COLO668 (cell line): Measurements from ENCODE around the gene GADD45A.
"Not testable (repeated sequence)": the region's sequence is repeated elsewhere in the genome, so short reads cannot be mapped to it uniquely, and the experiment has no call there.

ENCODE experiments used
- DNase-seq: peaks from one replicate; lab custom pipeline; 2025; ENCODE audit not compliant: unreplicated experiment; lab: John Stamatoyannopoulos, UW

The GADD45A gene, protein sequence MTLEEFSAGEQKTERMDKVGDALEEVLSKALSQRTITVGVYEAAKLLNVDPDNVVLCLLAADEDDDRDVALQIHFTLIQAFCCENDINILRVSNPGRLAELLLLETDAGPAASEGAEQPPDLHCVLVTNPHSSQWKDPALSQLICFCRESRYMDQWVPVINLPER

GRCh38 chr1:67685067-67685557, at the start of gene GADD45A:
Gene GADD45A, plus strand, starts transcription at chr1:67685201. Its CDS starts 294 bp downstream, at chr1:67685495.
- DNase-seq = peak; percentile 100

GRCh38 chr1:67636146-67636545, 48.9 kb upstream of the GADD45A start:
- no peak for DNase-seq

DNA sequence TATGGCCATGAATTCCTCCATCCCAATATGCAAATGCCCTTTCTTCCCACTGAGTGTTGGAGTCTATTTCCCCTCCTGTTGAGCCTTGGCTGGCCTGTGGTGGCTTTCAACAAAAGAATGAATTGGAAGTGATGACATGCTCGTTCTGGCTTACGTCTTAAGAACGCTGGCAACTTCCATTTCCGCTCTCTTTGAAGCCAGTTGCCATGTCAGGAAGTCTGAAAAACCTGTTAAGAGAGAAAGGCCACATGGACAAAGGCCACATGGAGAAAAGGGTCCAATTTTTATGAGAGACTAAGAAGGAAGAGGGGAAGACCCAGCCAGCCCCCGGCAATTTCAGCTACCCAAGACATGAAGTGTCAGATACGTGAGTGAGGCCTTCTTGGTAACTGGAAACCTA, 45.6 kb upstream of the GADD45A start:
- DNase-seq = no peak

DNA sequence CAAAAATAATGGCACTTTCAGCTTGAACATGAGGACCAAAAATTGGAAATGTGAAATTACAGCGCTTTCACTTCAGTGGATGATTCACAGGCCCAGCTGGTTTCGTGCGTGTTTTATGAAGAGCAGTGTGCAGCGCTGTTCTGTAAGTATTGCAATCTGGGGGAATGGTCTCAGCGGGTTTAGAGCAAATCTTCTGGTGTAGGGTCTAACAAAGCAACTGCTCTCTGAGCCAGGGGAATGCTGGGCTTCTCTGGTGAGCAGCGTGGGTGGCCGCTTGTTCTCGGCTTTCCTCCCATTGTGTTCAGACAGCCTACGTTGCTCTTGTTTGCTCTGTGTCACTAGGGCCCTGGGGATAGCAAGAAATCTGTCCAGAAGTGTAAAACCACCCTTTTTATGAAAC, 42.4 kb upstream of the GADD45A start:
- no peak for DNase-seq

DNA sequence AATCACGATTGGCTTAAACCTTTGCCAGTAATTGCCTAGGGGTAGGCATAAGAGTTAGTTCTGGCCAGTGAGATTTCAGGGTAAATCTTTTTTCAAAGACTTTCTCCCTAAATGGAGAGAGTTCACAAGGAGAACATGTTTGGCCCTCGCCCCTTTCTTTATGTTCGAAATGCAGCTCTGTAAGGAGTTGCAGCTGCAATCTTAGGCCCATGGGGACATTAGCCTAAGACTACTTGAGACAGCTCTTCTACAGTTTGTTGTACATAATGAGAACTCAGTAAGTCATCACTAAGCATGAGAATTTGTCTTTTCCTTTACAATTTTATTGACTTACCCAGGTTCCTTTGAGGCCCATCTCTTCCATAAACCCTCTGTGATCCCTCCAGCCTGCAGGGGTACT, 40.4 kb upstream of the GADD45A start:
- DNase-seq = no peak

DNA sequence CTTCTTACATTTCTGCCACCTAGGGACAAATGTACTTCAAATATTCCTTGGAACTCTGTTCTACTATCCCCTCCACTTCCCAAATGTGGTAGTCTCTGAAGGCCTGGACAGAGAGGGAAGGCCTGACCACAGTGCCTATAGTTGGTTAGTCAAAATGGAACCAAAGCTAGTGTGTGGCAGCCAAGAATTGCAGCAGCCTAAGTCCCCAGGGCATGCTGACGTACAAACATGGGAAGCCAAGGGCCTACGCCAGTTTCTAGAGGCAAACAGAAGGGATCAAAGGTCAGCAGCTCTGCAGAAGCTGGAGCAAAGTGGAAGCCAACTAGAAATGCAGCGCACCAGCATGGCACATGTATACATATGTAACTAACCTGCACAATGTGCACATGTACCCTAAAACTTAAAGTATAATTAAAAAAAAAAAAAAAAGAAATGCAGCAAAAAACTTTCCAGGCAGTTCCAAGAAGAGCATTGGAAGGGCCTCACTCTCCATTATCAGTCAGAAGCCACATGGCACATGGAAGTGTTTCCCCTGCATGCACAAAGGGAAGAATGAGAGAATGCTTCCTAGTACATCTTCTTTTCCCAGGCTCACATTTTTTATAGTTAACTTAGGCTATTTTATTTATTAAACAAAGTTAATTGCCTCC, 39.4 kb upstream of the GADD45A start:
- DNase-seq = peak; percentile 49

- DNase-seq = no peak
These were observed 38.6 kb upstream of the GADD45A start for GRCh38 chr1:67646145-67647035.

DNA sequence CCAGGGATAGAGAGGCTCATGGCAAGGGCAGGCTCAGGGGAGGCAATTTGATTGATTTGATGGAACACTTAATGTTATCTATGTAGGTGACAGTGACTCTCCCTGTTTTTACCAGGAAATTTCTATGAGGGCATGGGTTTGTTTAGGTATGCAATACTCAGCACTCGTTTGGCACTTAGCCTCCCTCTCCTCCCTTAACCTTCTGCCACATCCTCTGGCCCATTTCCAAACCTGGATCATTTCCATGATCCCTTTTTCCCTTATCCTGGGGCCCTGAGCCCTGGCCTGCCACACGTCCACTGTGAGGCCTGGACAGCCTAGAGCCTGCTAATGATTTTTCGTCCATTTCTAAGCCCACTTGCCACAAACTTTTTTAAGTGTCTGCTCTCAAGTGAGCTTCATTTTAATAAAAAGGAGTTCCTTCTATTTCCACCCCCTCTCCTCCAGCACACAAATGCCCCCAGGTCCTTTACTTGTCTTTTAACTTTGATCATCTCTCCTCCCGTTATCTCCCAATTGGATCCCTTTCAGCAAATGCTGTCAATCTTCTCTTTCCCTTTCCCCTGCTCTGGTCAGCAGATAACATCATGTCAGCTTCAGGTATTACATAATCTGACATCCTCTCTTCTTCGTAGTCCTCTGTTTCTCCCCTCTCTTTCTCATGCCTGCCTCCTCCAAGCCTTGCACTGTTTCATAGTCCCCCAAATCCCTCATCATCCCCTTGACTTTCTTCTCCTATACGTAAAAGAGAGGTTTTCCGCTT, 37.8 kb upstream of the GADD45A start:
- DNase-seq = no peak

DNA sequence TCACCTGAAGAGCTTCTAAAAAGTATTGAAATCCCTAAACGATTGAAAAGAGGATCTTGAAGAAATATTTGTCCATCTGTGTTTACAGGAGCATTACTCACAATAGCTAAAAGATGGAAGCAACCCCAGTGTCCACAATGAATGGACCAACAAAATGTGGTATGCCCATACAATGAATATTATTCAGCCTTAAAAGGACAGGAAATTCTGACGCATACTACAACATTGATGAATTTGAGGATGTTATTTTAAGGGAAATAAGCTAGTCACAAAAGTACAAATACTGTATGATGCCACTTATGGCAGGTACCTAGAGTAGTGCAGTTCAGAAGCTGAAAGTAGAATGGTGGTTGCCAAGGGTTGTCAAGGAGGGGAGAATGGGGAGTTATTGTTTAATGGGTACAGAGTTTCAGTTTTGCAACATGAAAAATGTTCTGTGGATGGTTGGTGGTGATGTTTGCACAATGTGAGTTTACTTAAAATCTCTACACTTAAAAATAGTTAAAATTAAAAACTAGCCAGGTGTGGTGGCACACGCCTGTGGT, 37.1 kb upstream of the GADD45A start:
- no peak for DNase-seq

GRCh38 chr1:67648582-67649326, 36.2 kb upstream of the GADD45A start:
- no peak for DNase-seq

DNA sequence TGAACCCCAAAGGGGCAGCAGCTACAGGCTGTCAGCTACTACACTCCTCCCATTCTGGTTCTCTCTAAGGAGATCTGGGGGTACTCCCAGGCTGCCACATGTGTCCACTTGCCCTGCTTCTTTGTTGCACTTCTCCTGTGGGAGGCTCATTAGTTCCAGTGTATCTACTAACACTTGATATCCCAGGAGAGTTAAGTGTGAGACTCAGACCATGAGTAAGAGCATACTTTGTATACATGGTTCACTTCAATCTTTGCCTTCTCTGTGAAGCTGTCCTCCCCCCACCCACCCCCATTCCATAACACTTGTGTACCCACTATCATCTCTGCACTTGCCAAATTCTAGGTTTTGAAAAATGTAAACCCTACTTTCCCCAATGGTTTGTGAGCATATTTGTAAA, 34.9 kb upstream of the GADD45A start:
- DNase-seq = no peak

DNA sequence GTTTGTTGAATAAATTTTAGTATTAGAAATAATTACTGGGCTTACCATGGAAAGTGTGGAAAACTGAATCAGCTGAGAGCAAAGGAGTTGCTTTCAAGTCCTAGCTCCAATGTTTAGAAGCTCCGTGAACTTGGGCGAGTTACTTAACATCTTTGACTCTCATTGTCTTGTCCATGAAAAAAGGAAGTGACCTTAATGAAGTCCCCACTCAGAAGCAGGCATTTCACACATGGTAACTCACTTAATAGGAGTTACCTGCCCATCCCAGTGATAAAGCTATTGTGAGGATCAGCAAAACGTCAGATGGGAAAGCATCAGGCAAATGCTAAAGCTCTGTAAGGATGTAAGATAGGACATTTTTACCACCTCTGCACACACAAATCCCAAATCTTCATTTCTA, 34.0 kb upstream of the GADD45A start:
- DNase-seq = no peak

DNA sequence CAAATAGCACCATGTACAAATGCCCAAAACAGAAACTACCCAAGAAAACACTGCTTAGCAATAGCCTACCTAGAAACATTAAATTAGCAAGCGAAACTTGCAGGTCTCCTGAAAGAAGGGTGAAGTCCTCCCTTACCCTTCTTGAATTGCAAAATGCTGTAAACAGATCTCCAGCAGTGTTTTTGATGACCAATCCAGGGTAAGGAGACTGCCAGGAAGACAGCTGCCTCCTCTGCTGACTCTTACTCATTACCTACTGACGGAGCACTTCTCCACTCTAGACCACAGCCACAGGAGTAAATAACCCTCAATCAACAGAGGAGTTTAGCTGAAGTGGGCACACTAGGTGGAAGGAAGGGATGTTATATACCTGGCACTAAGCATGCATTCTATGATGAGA, 32.2 kb upstream of the GADD45A start:
- no peak for DNase-seq

- no peak for DNase-seq
These were observed 31.7 kb upstream of the GADD45A start for GRCh38 chr1:67653304-67653703.

DNA sequence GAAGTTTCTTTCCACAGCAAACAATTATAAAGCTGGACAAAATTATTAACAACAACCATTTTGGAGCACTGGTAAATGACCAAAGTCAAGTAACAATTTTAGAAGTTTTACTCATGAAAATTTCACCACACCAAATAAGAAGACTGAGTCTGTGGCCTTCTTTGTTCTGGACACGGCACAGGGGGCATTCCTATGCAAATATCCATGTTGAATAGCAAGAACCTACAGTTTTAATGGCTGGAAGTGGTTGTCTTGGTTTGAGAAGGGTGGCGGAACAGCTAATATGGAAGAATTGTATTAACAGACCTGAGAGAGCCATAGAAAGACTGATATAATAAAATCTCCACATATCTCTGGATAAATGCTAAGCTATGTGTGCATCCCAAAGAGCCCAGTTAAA, 29.4 kb upstream of the GADD45A start:
- DNase-seq = no peak

GRCh38 chr1:67657152-67657551, 27.8 kb upstream of the GADD45A start:
- not testable (repeated sequence) for DNase-seq

GRCh38 chr1:67659229-67659628, 25.8 kb upstream of the GADD45A start:
- DNase-seq = no peak

DNA sequence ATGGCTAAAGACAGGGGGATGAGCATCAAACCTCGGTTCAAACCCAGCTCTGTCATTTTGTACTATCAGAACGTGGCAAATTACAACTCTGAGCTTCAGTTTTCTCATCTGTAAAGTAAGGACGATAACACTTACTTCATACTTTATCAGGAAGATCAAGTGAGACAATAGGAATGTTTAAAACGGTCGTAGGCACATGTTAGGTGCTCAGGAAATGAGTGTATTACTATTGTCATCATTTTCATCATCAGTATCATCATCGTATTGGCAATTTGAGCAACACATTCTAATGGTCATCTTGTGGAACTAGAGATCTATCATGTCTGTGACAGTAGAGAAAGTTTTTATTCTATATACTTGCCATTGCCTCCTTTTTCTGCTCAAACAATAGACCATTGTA, 22.1 kb upstream of the GADD45A start:
- no peak for DNase-seq

DNA sequence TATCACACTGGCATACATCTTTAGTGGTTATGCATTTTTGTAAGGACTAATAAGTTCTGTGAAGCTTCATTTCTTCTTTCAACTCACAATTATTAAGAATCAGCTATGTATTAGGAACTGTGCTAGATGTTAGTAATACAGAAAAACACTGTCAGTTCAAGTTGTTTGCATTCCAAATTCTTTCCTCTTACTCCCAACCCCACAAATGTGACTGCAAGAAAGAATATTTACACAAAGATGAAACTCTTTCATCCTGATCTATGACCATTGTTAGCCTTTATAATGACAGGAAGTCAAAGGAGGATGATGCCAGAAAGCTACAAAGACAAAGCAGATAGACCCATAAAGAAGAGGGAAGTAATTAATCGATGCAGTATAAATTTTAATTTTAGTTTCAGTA, 21.0 kb upstream of the GADD45A start:
- no peak for DNase-seq

DNA sequence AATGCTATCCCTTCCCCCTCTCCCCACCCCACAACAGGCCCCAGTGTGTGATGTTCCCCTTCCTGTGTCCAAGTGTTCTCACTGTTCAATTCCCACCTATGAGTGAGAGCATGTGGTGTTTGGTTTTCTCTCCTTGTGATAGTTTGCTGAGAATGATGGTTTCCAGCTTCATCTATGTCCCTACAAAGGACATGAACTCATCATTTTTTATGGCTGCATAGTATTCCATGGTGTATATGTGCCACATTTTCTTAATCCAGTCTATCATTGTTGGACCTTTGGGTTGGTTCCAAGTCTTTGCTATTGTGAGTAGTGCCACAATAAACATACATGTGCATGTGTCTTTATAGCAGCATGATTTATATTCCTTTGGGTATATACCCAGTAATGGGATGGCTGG, 19.7 kb upstream of the GADD45A start:
- DNase-seq = not testable (repeated sequence)
